Measurements from ENCODE around the gene LRMDA. TPM values are rescaled to one million over a fixed set of nuclear protein-coding genes. Genes with fewer than 3 reads are reported as not detected.

The LRMDA gene
- polyA plus RNA-seq, 1 donor (not counting 4 experiments of a cell fraction or from before 2014, with no cell fraction given): not detected

DNA sequence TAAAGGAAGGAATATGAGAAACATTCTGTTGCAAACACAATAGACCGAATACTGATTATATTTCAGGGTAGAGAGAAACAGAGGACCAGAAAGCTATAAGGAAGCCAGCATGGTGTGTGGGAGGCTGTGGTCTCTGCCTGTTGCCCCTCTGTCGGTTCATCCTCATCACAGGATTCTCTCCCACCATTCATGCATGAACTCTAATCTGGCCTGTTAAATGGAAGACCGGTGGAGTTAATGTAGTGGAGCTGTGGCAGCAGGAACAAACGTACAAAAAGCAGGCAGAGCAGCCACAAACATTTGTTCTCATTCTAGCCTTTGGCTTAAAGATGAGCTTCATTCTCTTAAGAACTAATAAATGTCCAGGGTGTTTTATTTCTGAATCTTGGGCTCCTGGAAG, 902.4 kb downstream of the LRMDA start:
- Histone ChIP-seq H2AFZ (ENCODE audit: control insufficient read depth, low read length) (no peak overlapping the region), H4K20me1 (ENCODE audit: control insufficient read depth, extremely low read depth, insufficient read depth, low read length) (no peaks in the 10 kb centered on the region), H3K4me3 (ENCODE audit: control insufficient read depth in 2 of 3, extremely low read depth in 1 of 3, insufficient read depth in 2 of 3, low read depth in 1 of 3, low read length in 3 of 3) (no peak overlapping the region), H3K9me1 (ENCODE audit: control insufficient read depth, extremely low read depth, insufficient read depth, low read length) (peaks cover 2% of the 10 kb centered on the region), H3K27me3 (ENCODE audit: control insufficient read depth, extremely low read depth, insufficient read depth, low read length) (no peaks in the 10 kb centered on the region), H3K79me2 (ENCODE audit: control insufficient read depth, insufficient read depth, low read length) (no peaks in the 10 kb centered on the region), H3K4me2 (ENCODE audit: control insufficient read depth, extremely low read depth, insufficient read depth, low read depth, low read length) (no peak overlapping the region), H3K4me1 (ENCODE audit: control insufficient read depth, extremely low read depth, insufficient read depth, low read length) (peaks cover 10% of the 10 kb centered on the region), H3K9me3 (ENCODE audit: control insufficient read depth, low read depth, low read length) (no peaks in the 10 kb centered on the region), H3K27ac (ENCODE audit: control insufficient read depth, insufficient read depth, low read length) (no peak overlapping the region), H3K9ac (ENCODE audit: control insufficient read depth, extremely low read depth, insufficient read depth, low read length) (no peak overlapping the region), H3K36me3 (ENCODE audit: control insufficient read depth in 2 of 2, extremely low read depth in 1 of 2, insufficient read depth in 2 of 2, low read length in 2 of 2) (no peaks in the 10 kb centered on the region)
- DNase-seq (ENCODE audit: low read depth, low spot score) (no peak), FAIRE-seq (no peak)
- dilution Hi-C loops (cut with MboI; ENCODE audit: extremely low pct_ligation_motif_present, low sequenced_read_pairs): no loop called here
- TF ChIP-seq, protein P1, sequence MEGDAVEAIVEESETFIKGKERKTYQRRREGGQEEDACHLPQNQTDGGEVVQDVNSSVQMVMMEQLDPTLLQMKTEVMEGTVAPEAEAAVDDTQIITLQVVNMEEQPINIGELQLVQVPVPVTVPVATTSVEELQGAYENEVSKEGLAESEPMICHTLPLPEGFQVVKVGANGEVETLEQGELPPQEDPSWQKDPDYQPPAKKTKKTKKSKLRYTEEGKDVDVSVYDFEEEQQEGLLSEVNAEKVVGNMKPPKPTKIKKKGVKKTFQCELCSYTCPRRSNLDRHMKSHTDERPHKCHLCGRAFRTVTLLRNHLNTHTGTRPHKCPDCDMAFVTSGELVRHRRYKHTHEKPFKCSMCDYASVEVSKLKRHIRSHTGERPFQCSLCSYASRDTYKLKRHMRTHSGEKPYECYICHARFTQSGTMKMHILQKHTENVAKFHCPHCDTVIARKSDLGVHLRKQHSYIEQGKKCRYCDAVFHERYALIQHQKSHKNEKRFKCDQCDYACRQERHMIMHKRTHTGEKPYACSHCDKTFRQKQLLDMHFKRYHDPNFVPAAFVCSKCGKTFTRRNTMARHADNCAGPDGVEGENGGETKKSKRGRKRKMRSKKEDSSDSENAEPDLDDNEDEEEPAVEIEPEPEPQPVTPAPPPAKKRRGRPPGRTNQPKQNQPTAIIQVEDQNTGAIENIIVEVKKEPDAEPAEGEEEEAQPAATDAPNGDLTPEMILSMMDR (optimal IDR thresholded peaks at IDR 0.05 in 1 of 3, IDR thresholded peaks at IDR 0.05 in 1 of 3, conservative IDR thresholded peaks at IDR 0.05 in 1 of 3; ENCODE audit: extremely low read depth in 1 of 3, insufficient read depth in 2 of 3, low read length in 3 of 3): no peak
- TF ChIP-seq EZH2 (IDR thresholded peaks at IDR 0.05; ENCODE audit: low read length): no peak

DNA sequence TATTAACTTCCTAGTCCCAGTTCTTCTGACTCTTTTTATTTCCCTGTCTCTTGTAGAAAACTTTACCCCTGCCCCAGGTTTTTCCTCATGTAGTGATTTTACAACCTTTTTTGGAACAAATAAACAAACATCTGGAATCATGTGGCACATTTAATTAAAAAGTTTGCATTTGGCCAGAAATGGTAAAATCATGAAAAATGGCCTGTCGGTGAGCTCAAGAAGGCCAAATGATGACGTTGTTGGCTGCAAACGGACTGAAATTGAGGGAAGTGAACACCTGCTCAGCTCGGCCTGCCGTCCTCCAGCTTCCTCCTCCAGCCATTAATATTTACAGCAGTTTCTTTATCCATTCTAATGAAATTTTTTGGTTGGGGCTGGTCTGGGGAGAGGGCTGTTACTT, 902.8 kb downstream of the LRMDA start:
- no peak for DNase-seq (ENCODE audit: low read depth, low spot score)
- H3K9ac ChIP-seq (ENCODE audit: control insufficient read depth, extremely low read depth, insufficient read depth, low read length): no peak overlapping the region
- H3K4me1 ChIP-seq (ENCODE audit: control insufficient read depth, extremely low read depth, insufficient read depth, low read length): peaks cover 10% of the 10 kb centered on the region
- no peaks in the 10 kb centered on the region for H4K20me1 ChIP-seq (ENCODE audit: control insufficient read depth, extremely low read depth, insufficient read depth, low read length)
- no peak overlapping the region for H3K4me3 ChIP-seq (ENCODE audit: control insufficient read depth in 2 of 3, extremely low read depth in 1 of 3, insufficient read depth in 2 of 3, low read depth in 1 of 3, low read length in 3 of 3)
- no peak overlapping the region for H3K4me2 ChIP-seq (ENCODE audit: control insufficient read depth, extremely low read depth, insufficient read depth, low read depth, low read length)
- no peaks in the 10 kb centered on the region for H3K27me3 ChIP-seq (ENCODE audit: control insufficient read depth, extremely low read depth, insufficient read depth, low read length)
- H3K36me3 ChIP-seq (ENCODE audit: control insufficient read depth in 2 of 2, extremely low read depth in 1 of 2, insufficient read depth in 2 of 2, low read length in 2 of 2): no peaks in the 10 kb centered on the region
- H2AFZ ChIP-seq (ENCODE audit: control insufficient read depth, low read length): no peak overlapping the region
- no peak for TF ChIP-seq EZH2 (IDR thresholded peaks at IDR 0.05; ENCODE audit: low read length)
- TF ChIP-seq, protein P1 (optimal IDR thresholded peaks at IDR 0.05 in 1 of 3, IDR thresholded peaks at IDR 0.05 in 1 of 3, conservative IDR thresholded peaks at IDR 0.05 in 1 of 3; ENCODE audit: extremely low read depth in 1 of 3, insufficient read depth in 2 of 3, low read length in 3 of 3): no peak
- no peaks in the 10 kb centered on the region for H3K79me2 ChIP-seq (ENCODE audit: control insufficient read depth, insufficient read depth, low read length)
- peaks cover 2% of the 10 kb centered on the region for H3K9me1 ChIP-seq (ENCODE audit: control insufficient read depth, extremely low read depth, insufficient read depth, low read length)
- H3K27ac ChIP-seq (ENCODE audit: control insufficient read depth, insufficient read depth, low read length): no peak overlapping the region
- FAIRE-seq: no peak
- dilution Hi-C loops (cut with MboI; ENCODE audit: extremely low pct_ligation_motif_present, low sequenced_read_pairs): no loop called here
- H3K9me3 ChIP-seq (ENCODE audit: control insufficient read depth, low read depth, low read length): no peaks in the 10 kb centered on the region

Measured in keratinocyte (primary cell).